GM19324 (cell line): ENCODE results near the gene C1QTNF3.
"Not testable (repeated sequence)": the region's sequence is repeated elsewhere in the genome, so short reads cannot be mapped to it uniquely, and the experiment has no call there.

Experiments used
- ATAC-seq: cut with Tn5 transposase; IDR thresholded peaks from one replicate; pipeline ENCODE4 v1.9.1; 2021; ENCODE audit warnings: mild to moderate bottlenecking, moderate library complexity; ENCODE audit not compliant: unreplicated experiment, low FRiP score

The C1QTNF3 gene

GRCh38 chr5:34043099-34043876 lies at the start of gene C1QTNF3:
C1QTNF3 (minus strand) TSS chr5:34043213; CDS start chr5:34043125, 88 bp downstream.
- no peak for ATAC-seq

- ATAC-seq: not testable (repeated sequence)
Measured at GRCh38 chr5:34091039-34091438, 48.0 kb upstream of the C1QTNF3 start.

- ATAC-seq: not testable (repeated sequence)
Measured at GRCh38 chr5:34089802-34090201, 46.8 kb upstream of the C1QTNF3 start.

GRCh38 chr5:34087728-34088127 lies 44.7 kb upstream of the C1QTNF3 start:
- ATAC-seq: not testable (repeated sequence)

- ATAC-seq: not testable (repeated sequence)
Measured at GRCh38 chr5:34083898-34084297, 40.9 kb upstream of the C1QTNF3 start.

- not testable (repeated sequence) for ATAC-seq
Measured at GRCh38 chr5:34079505-34079904, 36.5 kb upstream of the C1QTNF3 start.

- ATAC-seq: not testable (repeated sequence)
Measured at GRCh38 chr5:34077636-34078035, 34.6 kb upstream of the C1QTNF3 start.

GRCh38 chr5:34076719-34077364 lies 33.8 kb upstream of the C1QTNF3 start:
- ATAC-seq: not testable (repeated sequence)

GRCh38 chr5:34074472-34074871 lies 31.5 kb upstream of the C1QTNF3 start:
- not testable (repeated sequence) for ATAC-seq

- ATAC-seq: not testable (repeated sequence)
Measured at GRCh38 chr5:34074071-34074470, 31.1 kb upstream of the C1QTNF3 start.

GRCh38 chr5:34070626-34071025 lies 27.6 kb upstream of the C1QTNF3 start:
- not testable (repeated sequence) for ATAC-seq

- no peak for ATAC-seq
Measured at GRCh38 chr5:34064656-34065055, 21.6 kb upstream of the C1QTNF3 start.

- no peak for ATAC-seq
Measured at GRCh38 chr5:34062419-34062818, 19.4 kb upstream of the C1QTNF3 start.

GRCh38 chr5:34061993-34062392 lies 19.0 kb upstream of the C1QTNF3 start:
- no peak for ATAC-seq

- no peak for ATAC-seq
Measured at GRCh38 chr5:34059977-34060376, 17.0 kb upstream of the C1QTNF3 start.

GRCh38 chr5:34058532-34058931 lies 15.5 kb upstream of the C1QTNF3 start:
- ATAC-seq: no peak

GRCh38 chr5:34057569-34057968 lies 14.6 kb upstream of the C1QTNF3 start:
- ATAC-seq: no peak

- ATAC-seq: no peak
Measured at GRCh38 chr5:34057118-34057517, 14.1 kb upstream of the C1QTNF3 start.

- no peak for ATAC-seq
Measured at GRCh38 chr5:34055667-34056066, 12.7 kb upstream of the C1QTNF3 start.

GRCh38 chr5:34054400-34054729 lies 11.4 kb upstream of the C1QTNF3 start:
- no peak for ATAC-seq

- ATAC-seq: no peak
Measured at GRCh38 chr5:34053571-34054399, 10.8 kb upstream of the C1QTNF3 start.
